SU-DHL-6 (cell line): ENCODE measurements around the gene MAG.

Experiments
- H2AFZ ChIP-seq: fragments of 200-600 bp; sonication (generic); 2 replicates; pipeline ENCODE4 v1.6.1; 2014; ENCODE audit warnings: low read depth, mild to moderate bottlenecking, moderate library complexity, mixed read lengths, antibody characterized with exemption, low read length; ENCODE audit not compliant: severe bottlenecking
- H3F3A ChIP-seq: fragments of 200-600 bp; shearing (Covaris generic); 2 replicates; pipeline ENCODE4 v1.6.0; 2016; ENCODE audit warnings: antibody characterized with exemption, mild to moderate bottlenecking; ENCODE audit not compliant: insufficient read depth
- H3K27ac ChIP-seq: fragments of 200-600 bp; sonication (generic); 2 replicates; pipeline ENCODE4 v1.5.1; 2016; ENCODE audit warnings: low read depth, mild to moderate bottlenecking, low read length, moderate library complexity, mixed read lengths
- H3K27me3 ChIP-seq: fragments of 200-600 bp; sonication (generic), shearing (Covaris generic); 2 replicates; pipeline ENCODE4 v1.6.0; 2014; ENCODE audit warnings: mild to moderate bottlenecking, low read length
- H3K36me3 ChIP-seq: fragments of 200-600 bp; sonication (generic); 2 replicates; pipeline ENCODE4 v1.6.1; 2014; ENCODE audit warnings: mild to moderate bottlenecking, low read length, mixed read lengths
- H3K4me2 ChIP-seq: fragments of 300-600, 200-600 bp; shearing (Covaris generic), sonication (generic); 2 replicates; pipeline ENCODE4 v1.6.0; 2014; ENCODE audit warnings: low read length, low read depth, mild to moderate bottlenecking; ENCODE audit not compliant: poor library complexity, severe bottlenecking
- H3K4me3 ChIP-seq: fragments of 200-600 bp; sonication (generic); 2 replicates; pipeline ENCODE4 v1.5.1; 2014; ENCODE audit warnings: antibody characterized with exemption, low read length, mild to moderate bottlenecking, mixed read lengths; ENCODE audit not compliant: insufficient read depth, poor library complexity, severe bottlenecking
- H3K79me2 ChIP-seq: fragments of 200-600 bp; sonication (generic); 2 replicates; pipeline ENCODE4 v1.6.1; 2014; ENCODE audit warnings: mild to moderate bottlenecking, low read length, moderate library complexity; ENCODE audit not compliant: insufficient read depth
- H3K9ac ChIP-seq: fragments of 200-600 bp; sonication (generic); 2 replicates; pipeline ENCODE4 v1.7.0; 2014; ENCODE audit warnings: mild to moderate bottlenecking, low read length
- H3K9me2 ChIP-seq: fragments of 200-600 bp; sonication (generic); replicated peaks from 2 replicates; pipeline ENCODE4 v1.6.1; 2014; ENCODE audit warnings: low read length; ENCODE audit not compliant: insufficient read depth
- H3K9me3 ChIP-seq: fragments of 200-600 bp; sonication (generic); 2 replicates; pipeline ENCODE4 v1.6.1; 2014; ENCODE audit warnings: low read length, mixed read lengths; ENCODE audit not compliant: insufficient read depth
- H4K20me1 ChIP-seq: fragments of 200-600 bp; sonication (generic); 2 replicates; pipeline ENCODE4 v1.6.1; 2014; ENCODE audit warnings: low read depth, mild to moderate bottlenecking, antibody characterized with exemption, low read length, moderate library complexity, mixed read lengths
- EZH2phosphoT487 ChIP-seq: fragments of 200-600 bp; sonication (generic), shearing (Covaris generic); conservative IDR thresholded peaks from 2 replicates; pipeline ENCODE4 v1.6.1; 2018; ENCODE audit warnings: mild to moderate bottlenecking, antibody characterized with exemption, low read length, moderate library complexity, mixed read lengths
- TF ChIP-seq, protein P1 (sequence below): fragments of 200-600 bp; sonication (generic); IDR thresholded peaks from one replicate; pipeline ENCODE4 v1.5.1; 2017; ENCODE audit warnings: antibody characterized with exemption, mild to moderate bottlenecking, low read length, moderate library complexity; ENCODE audit not compliant: insufficient read depth, poor library complexity, severe bottlenecking

Gene MAG

DNA sequence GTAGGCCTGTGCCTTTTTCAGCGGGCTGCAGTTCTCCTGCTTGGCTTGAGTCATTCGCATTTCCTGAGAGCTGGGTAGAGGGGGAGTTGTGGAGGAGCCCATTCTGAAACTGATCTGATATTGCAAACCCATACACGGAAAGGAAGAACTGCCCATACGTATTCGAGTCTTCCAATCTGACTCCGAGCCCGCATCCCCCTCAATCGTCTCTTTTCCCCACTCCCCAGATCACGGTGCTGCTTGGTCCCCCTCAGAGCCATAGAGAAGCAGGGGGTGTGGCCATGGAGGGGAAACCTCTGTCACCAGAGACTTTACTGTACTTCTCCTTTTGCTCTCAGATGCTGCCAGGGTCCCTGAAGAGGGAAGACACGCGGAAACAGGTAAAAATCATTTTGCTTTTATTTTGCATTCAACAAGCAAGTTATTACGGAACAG lies 36.9 kb downstream of the MAG start, which contains the start of gene CD22:
Gene CD22 (plus strand): TSS at position 337 of the 435 bp plus-strand sequence. CDS start 2,854 bp downstream, outside the sequence.
- peaks cover 16% of the 10 kb centered on the region for H3K36me3 ChIP-seq
- peak within 1 kb of the TSS; percentile 94 for H3K4me2 ChIP-seq
- no peaks in the 10 kb centered on the region for H3K9me2 ChIP-seq
- H3K4me3 ChIP-seq = peak within 1 kb of the TSS; percentile 89
- H3K9ac ChIP-seq = peak within 1 kb of the TSS; percentile 96
- H3K9me3 ChIP-seq = no peaks in the 10 kb centered on the region
- peaks cover 2% of the 10 kb centered on the region; the same call in 1 of the 2 replicates for H4K20me1 ChIP-seq
- peak within 1 kb of the TSS; percentile 96 for H3K27ac ChIP-seq
- H3K79me2 ChIP-seq = peaks cover 45% of the 10 kb centered on the region
- H3K27me3 ChIP-seq = no peaks in the 10 kb centered on the region
- H2AFZ ChIP-seq = no peak within 1 kb of the TSS
- no peak for TF ChIP-seq EZH2phosphoT487
- TF ChIP-seq, protein P1, sequence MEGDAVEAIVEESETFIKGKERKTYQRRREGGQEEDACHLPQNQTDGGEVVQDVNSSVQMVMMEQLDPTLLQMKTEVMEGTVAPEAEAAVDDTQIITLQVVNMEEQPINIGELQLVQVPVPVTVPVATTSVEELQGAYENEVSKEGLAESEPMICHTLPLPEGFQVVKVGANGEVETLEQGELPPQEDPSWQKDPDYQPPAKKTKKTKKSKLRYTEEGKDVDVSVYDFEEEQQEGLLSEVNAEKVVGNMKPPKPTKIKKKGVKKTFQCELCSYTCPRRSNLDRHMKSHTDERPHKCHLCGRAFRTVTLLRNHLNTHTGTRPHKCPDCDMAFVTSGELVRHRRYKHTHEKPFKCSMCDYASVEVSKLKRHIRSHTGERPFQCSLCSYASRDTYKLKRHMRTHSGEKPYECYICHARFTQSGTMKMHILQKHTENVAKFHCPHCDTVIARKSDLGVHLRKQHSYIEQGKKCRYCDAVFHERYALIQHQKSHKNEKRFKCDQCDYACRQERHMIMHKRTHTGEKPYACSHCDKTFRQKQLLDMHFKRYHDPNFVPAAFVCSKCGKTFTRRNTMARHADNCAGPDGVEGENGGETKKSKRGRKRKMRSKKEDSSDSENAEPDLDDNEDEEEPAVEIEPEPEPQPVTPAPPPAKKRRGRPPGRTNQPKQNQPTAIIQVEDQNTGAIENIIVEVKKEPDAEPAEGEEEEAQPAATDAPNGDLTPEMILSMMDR = no peak
- peaks cover 49% of the 10 kb centered on the region for H3F3A ChIP-seq

DNA sequence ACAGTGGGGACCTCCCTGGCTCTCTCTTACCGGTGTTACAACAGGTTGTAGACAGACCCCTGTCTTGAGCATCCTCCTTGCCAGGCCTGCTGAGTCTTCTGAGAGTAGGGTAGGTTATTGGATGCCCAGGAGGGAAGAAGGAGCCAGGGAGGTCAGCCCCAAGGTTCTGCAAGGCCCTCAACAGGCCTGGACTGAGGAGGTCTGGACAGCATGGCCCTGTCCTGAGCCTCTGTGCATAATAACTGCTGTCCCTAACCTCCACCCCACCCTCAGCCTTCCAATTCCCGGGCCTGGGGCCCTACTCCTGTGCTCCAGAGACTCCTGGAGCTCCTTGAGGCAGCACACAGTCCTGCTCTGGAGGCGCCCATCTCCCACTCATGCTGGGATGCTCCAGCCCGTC lies 37.4 kb downstream of the MAG start:
- Histone ChIP-seq H3K27ac (peak overlapping the region; percentile 96), H3K4me2 (peak overlapping the region; percentile 94)

DNA sequence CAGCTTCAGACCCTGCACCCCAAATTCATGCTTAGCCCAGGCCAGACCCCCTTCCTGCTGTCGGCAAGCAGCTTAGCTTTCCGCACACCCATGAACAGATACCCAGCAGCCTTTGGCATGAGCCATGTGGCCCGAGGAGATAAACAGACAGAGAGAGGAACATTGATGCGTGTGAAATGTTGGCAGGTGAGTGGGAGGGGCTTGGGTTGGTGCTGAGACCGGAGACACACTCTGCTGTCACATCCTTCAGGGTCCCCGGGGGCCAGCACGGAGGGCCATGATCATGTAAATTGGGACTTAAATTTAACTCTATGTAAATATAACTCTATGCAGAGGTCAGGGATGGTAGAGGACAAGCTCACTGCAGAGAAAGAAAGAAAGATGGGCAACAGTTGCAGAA lies 38.5 kb downstream of the MAG start:
- Histone ChIP-seq H3F3A (peaks cover 38% of the 10 kb centered on the region), H3K9me3 (no peaks in the 10 kb centered on the region), H3K27ac (peak overlapping the region; percentile 96), H3K4me2 (peak overlapping the region; percentile 94), H3K4me3 (peak overlapping the region; percentile 89), H3K79me2 (peaks cover 59% of the 10 kb centered on the region), H3K36me3 (peaks cover 23% of the 10 kb centered on the region), H3K9ac (peak overlapping the region; percentile 96), H3K27me3 (no peaks in the 10 kb centered on the region), H3K9me2 (no peaks in the 10 kb centered on the region), H4K20me1 (peaks cover 2% of the 10 kb centered on the region; the same call in 1 of the 2 replicates), H2AFZ (no peak overlapping the region)
- no peak for TF ChIP-seq EZH2phosphoT487
- TF ChIP-seq, protein P1 = no peak

More for the DNA sequence above, 37.4 kb downstream of the MAG start:
- Histone ChIP-seq H2AFZ (no peak overlapping the region), H3K4me3 (peak overlapping the region; percentile 89), H3K9me2 (no peaks in the 10 kb centered on the region), H3K27me3 (no peaks in the 10 kb centered on the region), H4K20me1 (peaks cover 2% of the 10 kb centered on the region; the same call in 1 of the 2 replicates), H3K36me3 (peaks cover 21% of the 10 kb centered on the region), H3K9me3 (no peaks in the 10 kb centered on the region), H3K9ac (peak overlapping the region; percentile 96), H3K79me2 (peaks cover 49% of the 10 kb centered on the region), H3F3A (peaks cover 49% of the 10 kb centered on the region)
- TF ChIP-seq, protein P1 = no peak
- no peak for TF ChIP-seq EZH2phosphoT487
